ENCODE measurements around the gene PDCD1LG2. TPM values are rescaled to one million over a fixed set of nuclear protein-coding genes. Genes with fewer than 3 reads are reported as not detected.

PDCD1LG2 gene
- total RNA-seq, 1 donor from 2014 or later = 2.8 TPM

- ATAC-seq (ENCODE audit: low read depth) (no peak), DNase-seq (no peak)
- H3K4me3 Mint-ChIP-seq = no peak overlapping the region
- no peaks in the 10 kb centered on the region for H3K27me3 Mint-ChIP-seq
- CTCF ChIA-PET = no interaction called here
- intact Hi-C loops (cut with micrococcal nuclease) = no loop called here
- H3K9me3 Mint-ChIP-seq = no peaks in the 10 kb centered on the region
- H3K27ac Mint-ChIP-seq = no peak overlapping the region
- H3K4me1 Mint-ChIP-seq = peaks cover 2% of the 10 kb centered on the region
- no peak for TF ChIP-seq CTCF (IDR thresholded peaks at IDR 0.05)
- POLR2A ChIA-PET = interaction anchor here (0.7 to 1.3 kb wide), 2 partner anchors 36 to 96 kb away, joined by 3 to 4 read pairs; partner anchors contain the start of gene CD274
- H3K36me3 Mint-ChIP-seq (ENCODE audit: low read depth) = no peaks in the 10 kb centered on the region
Observed at GRCh38 chr9:5486988-5487387, 23.3 kb upstream of the PDCD1LG2 start.

- POLR2A ChIA-PET = interaction anchor here (1.3 kb wide), 1 partner anchor 38 kb away, joined by 4 read pairs; the partner anchor contains the start of gene CD274
- Mint-ChIP-seq H3K9me3 (no peaks in the 10 kb centered on the region), H3K4me3 (no peak overlapping the region), H3K4me1 (peaks cover 5% of the 10 kb centered on the region), H3K27me3 (no peaks in the 10 kb centered on the region), H3K27ac (no peak overlapping the region), H3K36me3 (ENCODE audit: low read depth) (no peaks in the 10 kb centered on the region)
- DNase-seq = no peak
- intact Hi-C loops (cut with micrococcal nuclease) = no loop called here
- ATAC-seq (ENCODE audit: low read depth) = no peak
- CTCF ChIA-PET = interaction anchor here (1.0 kb wide), 1 partner anchor 102 kb away, joined by 3 read pairs; no protein-coding TSS in a partner anchor
- TF ChIP-seq CTCF (IDR thresholded peaks at IDR 0.05) = no peak
Observed at GRCh38 chr9:5488221-5489008, 21.9 kb upstream of the PDCD1LG2 start.

DNA sequence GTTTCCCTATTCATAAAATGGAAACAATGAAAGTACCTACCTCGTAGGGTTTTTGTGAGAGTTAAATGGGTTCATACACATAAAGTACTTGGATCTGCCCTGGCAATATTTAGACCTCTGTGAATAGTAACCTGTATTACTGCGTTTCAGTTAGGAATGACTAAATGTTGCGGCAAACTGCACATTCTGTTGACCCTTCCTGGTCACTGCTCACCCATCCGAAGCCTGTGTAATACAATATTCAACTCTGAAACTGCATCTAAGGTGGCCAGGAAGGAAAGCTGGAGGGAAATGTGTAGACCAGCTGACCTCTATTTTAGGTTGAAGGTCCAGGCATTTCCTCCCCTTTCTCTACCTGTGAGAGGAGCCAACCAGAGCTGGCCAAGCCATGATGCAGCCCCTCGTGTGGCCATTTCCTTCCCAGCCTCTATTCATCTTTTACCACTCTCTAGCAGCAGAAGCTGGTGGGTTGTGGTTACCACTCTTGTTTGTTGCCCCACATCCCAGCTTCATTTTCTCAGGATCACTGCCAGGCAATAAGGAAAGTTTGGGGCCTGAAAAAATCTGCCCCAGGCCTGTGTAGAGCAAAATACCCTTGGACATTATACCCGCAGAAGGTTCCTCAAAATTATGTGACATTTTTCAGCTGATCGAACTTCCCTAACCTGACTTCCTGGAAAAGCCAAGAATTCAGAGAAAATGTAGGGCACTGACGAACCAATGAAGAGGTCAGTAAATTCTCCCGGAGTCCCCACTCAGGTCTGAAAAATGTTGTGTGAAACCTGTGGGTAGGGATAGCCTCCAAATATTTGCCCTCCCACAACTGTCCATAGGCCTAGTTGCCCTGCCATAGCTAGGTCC lies 20.5 kb upstream of the PDCD1LG2 start:
- H3K36me3 Mint-ChIP-seq (ENCODE audit: low read depth) = no peaks in the 10 kb centered on the region
- no peak overlapping the region for H3K4me3 Mint-ChIP-seq
- ChIA-PET POLR2A (no interaction called here), CTCF (interaction anchor here (1.0 to 1.3 kb wide), 3 partner anchors 9 to 110 kb away, joined by 3 to 4 read pairs (median 3); no protein-coding TSS in a partner anchor)
- DNase-seq (no peak), ATAC-seq (ENCODE audit: low read depth) (no peak)
- TF ChIP-seq CTCF (IDR thresholded peaks at IDR 0.05) = no peak
- H3K27ac Mint-ChIP-seq = no peak overlapping the region
- H3K9me3 Mint-ChIP-seq = no peaks in the 10 kb centered on the region
- H3K27me3 Mint-ChIP-seq = no peaks in the 10 kb centered on the region
- H3K4me1 Mint-ChIP-seq = peaks cover 17% of the 10 kb centered on the region
- intact Hi-C loops (cut with micrococcal nuclease) = loop anchor here (5.0 kb wide), 2 partner anchors 38 to 102 kb away; partner anchors contain the start of gene CD274

DNA sequence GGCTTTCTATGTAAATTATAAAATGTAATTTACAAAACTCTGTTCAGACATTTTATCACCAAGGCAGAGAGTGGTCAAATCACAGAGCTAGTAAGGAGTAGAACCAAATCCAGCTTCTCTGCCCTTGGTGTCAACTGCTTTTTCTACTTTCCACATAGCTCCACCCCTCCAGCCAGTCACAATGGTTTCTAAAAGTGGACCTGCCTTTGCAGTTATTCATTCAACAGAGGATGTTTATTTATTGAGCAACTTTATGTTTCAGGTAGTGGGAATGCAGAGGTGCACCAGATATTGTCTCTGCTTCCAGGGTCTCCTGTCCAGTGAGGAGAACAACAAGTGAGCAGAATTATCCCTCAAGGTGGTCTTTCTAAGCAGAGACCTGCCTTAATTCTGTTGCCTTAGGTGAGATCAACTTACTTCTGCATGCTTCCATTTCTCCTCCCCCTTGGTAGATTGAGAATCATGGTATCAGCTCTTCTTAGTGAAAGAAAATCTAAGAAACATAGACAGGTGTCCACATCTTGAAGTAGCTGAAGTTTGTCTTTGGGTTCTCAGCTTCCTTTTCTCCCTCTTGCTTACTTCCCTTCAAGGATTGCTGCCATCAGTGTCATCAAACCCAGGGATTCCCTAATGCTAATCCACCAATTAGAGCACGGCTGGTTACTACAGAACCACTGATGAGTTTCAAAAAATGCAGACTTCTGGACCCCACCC lies 17.2 kb upstream of the PDCD1LG2 start:
- intact Hi-C loops (cut with micrococcal nuclease) = loop anchor here (1.0 to 5.0 kb wide), 3 partner anchors 17 to 99 kb away; partner anchors contain the start of genes CD274 and PDCD1LG2
- no peak overlapping the region for H3K4me3 Mint-ChIP-seq

More for the DNA sequence above, 17.2 kb upstream of the PDCD1LG2 start:
- ChIA-PET CTCF (interaction anchor here (1.0 to 2.1 kb wide), 2 partner anchors 42 to 97 kb away, joined by 3 to 4 read pairs; partner anchors contain the start of gene CD274), POLR2A (interaction anchor here (1.0 to 2.2 kb wide), 6 partner anchors 37 to 94 kb away, joined by 4 to 19 read pairs (median 10); partner anchors contain the start of gene PLGRKT)
- Mint-ChIP-seq H3K27ac (peak overlapping the region; percentile 54), H3K9me3 (no peaks in the 10 kb centered on the region), H3K4me1 (peaks cover 17% of the 10 kb centered on the region), H3K27me3 (no peaks in the 10 kb centered on the region), H3K36me3 (ENCODE audit: low read depth) (no peaks in the 10 kb centered on the region)
- no peak for TF ChIP-seq CTCF (IDR thresholded peaks at IDR 0.05)
- ATAC-seq (ENCODE audit: low read depth) (no peak), DNase-seq (no peak)

Measured in activated B cell treated with CpG ODN at 0.5 μM for 24 hours (primary cell).